NB4 (cell line): ENCODE measurements around the gene HCK.

Source experiments
- DNase-seq: peaks from one replicate; pipeline ENCODE4 v3.0.0; 2010; ENCODE audit warnings: low read depth
- H3K4me3 ChIP-seq: one replicate; pipeline ENCODE4 v1.5.1; 2011; ENCODE audit warnings: mild to moderate bottlenecking, low read depth, low read length, moderate library complexity
- CTCF ChIP-seq: IDR thresholded peaks from one replicate; pipeline ENCODE4 v1.5.1; 2012; ENCODE audit warnings: low read depth, low read length
- MAX ChIP-seq: IDR thresholded peaks from 2 replicates; pipeline ENCODE4 v1.6.1; 2011; ENCODE audit warnings: low read depth, low read length
- MYC ChIP-seq: IDR thresholded peaks from 2 replicates; pipeline ENCODE4 v1.6.1; 2011; ENCODE audit warnings: low read depth, low read length
- POLR2A ChIP-seq: IDR thresholded peaks from 2 replicates; pipeline ENCODE4 v1.6.1; 2011; ENCODE audit warnings: mild to moderate bottlenecking; ENCODE audit not compliant: insufficient read length; ENCODE audit errors: extremely low read depth

HCK gene

GRCh38 chr20:32134026-32134425, 82.0 kb downstream of the HCK start:
- no peak for TF ChIP-seq CTCF
- no peak for TF ChIP-seq POLR2A
- no peak for TF ChIP-seq MAX
- TF ChIP-seq MYC: no peak
- no peak overlapping the region for H3K4me3 ChIP-seq
- no peak for DNase-seq

- no peak overlapping the region for H3K4me3 ChIP-seq
- TF ChIP-seq MYC (no peak), CTCF (no peak), MAX (no peak), POLR2A (no peak)
- no peak for DNase-seq
Observed at GRCh38 chr20:32135983-32136515, 84.0 kb downstream of the HCK start.

- TF ChIP-seq POLR2A: no peak
- no peak for TF ChIP-seq MYC
- TF ChIP-seq MAX: no peak
- TF ChIP-seq CTCF: no peak
- no peak for DNase-seq
- H3K4me3 ChIP-seq: no peak overlapping the region
Observed at GRCh38 chr20:32138921-32139320, 86.9 kb downstream of the HCK start.

- H3K4me3 ChIP-seq: no peak overlapping the region
- no peak for DNase-seq
- TF ChIP-seq MAX (no peak), CTCF (no peak), POLR2A (no peak), MYC (no peak)
Observed at GRCh38 chr20:32139947-32140346, 87.9 kb downstream of the HCK start.

GRCh38 chr20:32140603-32141002, 88.6 kb downstream of the HCK start:
- H3K4me3 ChIP-seq: no peak overlapping the region
- TF ChIP-seq POLR2A (no peak), MYC (no peak), CTCF (no peak), MAX (no peak)
- DNase-seq: no peak

- no peak for DNase-seq
- TF ChIP-seq MYC (no peak), MAX (no peak), CTCF (no peak)
- H3K4me3 ChIP-seq: no peak overlapping the region
Observed at GRCh38 chr20:32141465-32141980, 89.5 kb downstream of the HCK start.
